Right ventricle myocardium inferior (tissue), 1 donor: ENCODE results near the gene EIF2D. TPM values are rescaled to one million over a fixed set of nuclear protein-coding genes. Genes with fewer than 3 reads are reported as not detected.
"Not testable (repeated sequence)": the region's sequence is repeated elsewhere in the genome, so short reads cannot be mapped to it uniquely, and the experiment has no call there.

Source experiments
- ATAC-seq: fragments of 200-7000 bp; cut with Tn5 transposase; one replicate; pipeline ENCODE4 v1.9.1; 2020; ENCODE audit warnings: mild to moderate bottlenecking, moderate library complexity
- DNase-seq: peaks from one replicate; pipeline ENCODE4 v3.0.0; 2021; ENCODE audit errors: missing footprints
- intact Hi-C: fragments of 100-400 bp; cut with DNase I; formaldehyde crosslinking; loops from one replicate; pipeline ENCODE4 v1.11.0; 2022
- total RNA-seq: library from RNA; stranded (reverse); fragmentation: NEBNext Ultra II Directional; extraction: Animal tissue kit (Norgen Biotek cat#: 25700); gene quantifications from one replicate; pipeline ENCODE4 v1.2.1, GENCODE V29; 2021
- donor health status: DM: no; HTN: yes; CAD: no; lungs with severe emphysema.

EIF2D gene
- total RNA-seq, 1 donor from 2014 or later: 26.0 TPM

- DNase-seq, ATAC-seq, intact Hi-C loops: not testable (repeated sequence)
Measured at GRCh38 chr1:206642074-206642473, 29.8 kb upstream of the EIF2D start.

GRCh38 chr1:206637605-206638004 is 25.3 kb upstream of the EIF2D start:
- DNase-seq: no peak
- ATAC-seq: no peak
- intact Hi-C loops: loop anchor here (10.0 kb wide), 1 partner anchor 347 kb away; no protein-coding TSS in a partner anchor

GRCh38 chr1:206636671-206637070 is 24.4 kb upstream of the EIF2D start:
- ATAC-seq (no peak), DNase-seq (no peak)
- intact Hi-C loops: loop anchor here (10.0 kb wide), 1 partner anchor 348 kb away; no protein-coding TSS in a partner anchor

GRCh38 chr1:206635978-206636345 is 23.7 kb upstream of the EIF2D start:
- no peak for DNase-seq
- no peak for ATAC-seq
- intact Hi-C loops: loop anchor here (2.0 to 10.0 kb wide), 5 partner anchors 17 to 349 kb away; no protein-coding TSS in a partner anchor

GRCh38 chr1:206635080-206635977 is 23.1 kb upstream of the EIF2D start, which contains the start of gene DYRK3:
Gene DYRK3 (plus strand): TSS chr1:206635536. CDS start chr1:206635704, 168 bp downstream.
- ATAC-seq (peak; percentile 99), DNase-seq (peak; percentile 96)
- intact Hi-C loops: loop anchor here (2.0 to 10.0 kb wide), 5 partner anchors 17 to 349 kb away; no protein-coding TSS in a partner anchor

GRCh38 chr1:206634365-206635079 is 22.3 kb upstream of the EIF2D start:
- intact Hi-C loops: loop anchor here (1.0 to 10.0 kb wide), 6 partner anchors 18 to 350 kb away; no protein-coding TSS in a partner anchor
- ATAC-seq (peak; percentile 75), DNase-seq (peak; percentile 96)

- DNase-seq (no peak), ATAC-seq (no peak)
- intact Hi-C loops: loop anchor here (1.0 to 10.0 kb wide), 6 partner anchors 19 to 351 kb away; no protein-coding TSS in a partner anchor
Measured at GRCh38 chr1:206633708-206634121, 21.4 kb upstream of the EIF2D start.

GRCh38 chr1:206631085-206631509 is 18.8 kb upstream of the EIF2D start:
- intact Hi-C loops: loop anchor here (10.0 kb wide), 1 partner anchor 354 kb away; no protein-coding TSS in a partner anchor
- ATAC-seq: peak; percentile 54
- peak; percentile 75 for DNase-seq

- DNase-seq (no peak), ATAC-seq (no peak)
- intact Hi-C loops: no loop called here
Measured at GRCh38 chr1:206628916-206629315, 16.7 kb upstream of the EIF2D start.

GRCh38 chr1:206626396-206626795 is 14.1 kb upstream of the EIF2D start:
- intact Hi-C loops: not testable (repeated sequence)

GRCh38 chr1:206609229-206609991 is 2.9 kb downstream of the EIF2D start:
- ATAC-seq (no peak), DNase-seq (no peak)
- intact Hi-C loops: loop anchor here (5.0 kb wide), 1 partner anchor 373 kb away; no protein-coding TSS in a partner anchor

More at GRCh38 chr1:206626396-206626795, 14.1 kb upstream of the EIF2D start:
- ATAC-seq, DNase-seq: not testable (repeated sequence)

GRCh38 chr1:206608108-206608698 is 4.1 kb downstream of the EIF2D start:
- ATAC-seq (no peak), DNase-seq (no peak)
- intact Hi-C loops: loop anchor here (5.0 kb wide), 1 partner anchor 374 kb away; no protein-coding TSS in a partner anchor

- ATAC-seq (no peak), DNase-seq (no peak)
- intact Hi-C loops: loop anchor here (5.0 kb wide), 1 partner anchor 375 kb away; no protein-coding TSS in a partner anchor
Measured at GRCh38 chr1:206606867-206607266, 5.4 kb downstream of the EIF2D start.

GRCh38 chr1:206604861-206605260 is 7.4 kb downstream of the EIF2D start:
- intact Hi-C loops: loop anchor here (5.0 kb wide), 1 partner anchor 377 kb away; no protein-coding TSS in a partner anchor
- DNase-seq (no peak), ATAC-seq (no peak)

- intact Hi-C loops: no loop called here
- ATAC-seq (no peak), DNase-seq (no peak)
Measured at GRCh38 chr1:206600527-206600926, 11.7 kb downstream of the EIF2D start.

- DNase-seq (no peak), ATAC-seq (no peak)
- intact Hi-C loops: no loop called here
Measured at GRCh38 chr1:206596319-206596666, 16.0 kb downstream of the EIF2D start.

- ATAC-seq: no peak
- intact Hi-C loops: no loop called here
Measured at GRCh38 chr1:206595581-206596318, 16.5 kb downstream of the EIF2D start.

More at GRCh38 chr1:206595581-206596318, 16.5 kb downstream of the EIF2D start:
- no peak for DNase-seq
